ENCODE results near the gene SMCO3.
"Not testable (repeated sequence)": the region's sequence is repeated elsewhere in the genome, so short reads cannot be mapped to it uniquely, and the experiment has no call there.

The SMCO3 gene

DNA sequence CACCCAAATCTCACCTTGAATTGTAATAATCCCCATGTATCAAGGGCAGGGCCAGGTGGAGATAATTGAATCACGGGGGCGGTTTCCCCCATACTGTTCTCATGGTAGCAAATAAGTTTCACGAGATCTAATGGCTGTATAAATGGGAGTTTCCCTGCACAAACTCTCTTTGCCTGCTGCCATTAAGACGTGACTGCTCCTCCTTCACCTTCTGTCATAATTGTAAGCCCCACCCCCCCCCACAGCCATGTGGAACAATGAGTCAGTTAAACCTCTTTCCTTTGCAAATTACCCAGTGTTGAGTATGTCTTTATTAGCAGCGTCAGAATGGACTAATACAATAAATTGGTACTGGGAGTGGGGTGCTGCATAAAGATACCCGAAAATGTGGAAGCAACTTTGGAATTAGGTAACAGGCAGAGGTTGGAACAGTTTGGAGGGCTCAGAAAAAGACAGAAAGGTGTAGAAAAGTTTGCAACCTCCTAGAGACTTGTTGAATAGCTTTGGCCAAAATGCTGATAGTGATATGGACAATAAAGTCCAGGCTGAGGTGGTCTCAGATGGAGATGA is 54.2 kb downstream of the SMCO3 start:
- H2AK5ac ChIP-seq (ENCODE audit: low read length); H3K9me3 ChIP-seq (ENCODE audit: insufficient read depth, low read depth, low read length); H3K4me3 ChIP-seq (ENCODE audit: low read depth, low read length); H3K79me1 ChIP-seq (ENCODE audit: low read length); H3K27ac ChIP-seq (ENCODE audit: low read depth, low read length); H2BK5ac ChIP-seq (ENCODE audit: low read depth, low read length, poor library complexity); H3K14ac ChIP-seq (ENCODE audit: low read length); H3K4me2 ChIP-seq (ENCODE audit: low read length); H3K9ac ChIP-seq (ENCODE audit: low read length); H2BK120ac ChIP-seq (ENCODE audit: insufficient read depth, low read length, poor library complexity); H4K8ac ChIP-seq (ENCODE audit: low read depth, low read length); H3K23ac ChIP-seq (ENCODE audit: low read length); H3K4me1 ChIP-seq (ENCODE audit: control insufficient read depth in 1 of 2, insufficient read depth in 2 of 2, low read length in 2 of 2); H2AFZ ChIP-seq (ENCODE audit: insufficient read depth, low read length, poor library complexity); H3K79me2 ChIP-seq (ENCODE audit: control insufficient read depth, insufficient read depth, low read length, poor library complexity); H3K36me3 ChIP-seq (ENCODE audit: control insufficient read depth in 1 of 2, insufficient read depth in 2 of 2, low read length in 2 of 2); H3K4ac ChIP-seq (ENCODE audit: low read depth, low read length); H2BK12ac ChIP-seq (ENCODE audit: low read length); H4K12ac ChIP-seq (ENCODE audit: low read depth, low read length); DNase-seq; H4K91ac ChIP-seq (ENCODE audit: low read depth, low read length); H3K27me3 ChIP-seq (ENCODE audit: insufficient read depth, low read length); H3K18ac ChIP-seq (ENCODE audit: low read length): not testable (repeated sequence)
- WGBS (ENCODE audit: extremely low coverage, insufficient coverage, insufficient read length): no CpG with 5 or more reads among the region's 6 CpGs

DNA sequence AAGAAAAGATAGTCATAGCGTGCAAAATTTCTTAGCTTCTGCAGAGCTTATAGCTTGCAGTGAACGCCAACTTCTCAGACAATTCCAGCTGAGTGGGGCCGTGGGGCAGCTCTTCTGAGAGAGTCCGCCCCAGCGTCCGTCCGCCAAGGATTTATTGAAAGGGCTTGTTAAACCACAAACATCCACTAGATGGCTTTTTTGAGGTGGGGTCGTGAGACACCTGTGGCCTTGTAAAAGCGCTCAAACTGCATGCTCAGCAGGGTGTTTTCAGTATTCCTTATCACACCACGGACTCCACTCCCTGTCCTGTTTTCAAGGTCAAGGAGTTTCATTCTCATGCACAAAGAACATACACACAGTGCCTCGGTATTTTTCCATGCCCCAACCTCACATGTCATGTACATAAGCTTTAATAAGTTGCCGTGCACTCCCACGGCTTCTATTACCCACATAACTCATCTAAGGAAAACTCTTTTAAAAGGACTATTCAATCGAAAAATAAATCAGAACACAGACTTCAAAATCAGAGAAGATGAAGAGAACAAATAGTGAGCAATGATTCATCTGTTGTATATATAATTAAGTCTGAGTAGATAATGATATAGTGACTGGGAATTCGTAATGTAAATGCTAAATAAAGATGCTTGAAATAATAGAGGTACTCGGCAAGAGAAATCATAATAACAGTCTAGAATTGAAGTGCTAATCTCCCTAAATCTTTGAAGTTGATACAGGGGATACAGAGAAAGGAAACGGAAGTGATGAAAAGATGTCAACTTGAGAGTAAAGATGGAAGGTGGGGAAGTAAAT is 57.4 kb downstream of the SMCO3 start:
- H3K4me2 ChIP-seq (ENCODE audit: low read length): no peak overlapping the region
- no peaks in the 10 kb centered on the region for H3K79me2 ChIP-seq (ENCODE audit: control insufficient read depth, insufficient read depth, low read length, poor library complexity)
- H3K79me1 ChIP-seq (ENCODE audit: low read length): no peaks in the 10 kb centered on the region
- no peak overlapping the region for H2BK12ac ChIP-seq (ENCODE audit: low read length)
- no peak overlapping the region for H3K14ac ChIP-seq (ENCODE audit: low read length)
- peaks cover 1 to 4% of the 10 kb centered on the region in 2 experiments for H3K36me3 ChIP-seq (ENCODE audit: control insufficient read depth in 1 of 2, insufficient read depth in 2 of 2, low read length in 2 of 2)
- no peaks in the 10 kb centered on the region for H3K9me3 ChIP-seq (ENCODE audit: insufficient read depth, low read depth, low read length)
- no peak overlapping the region for H3K18ac ChIP-seq (ENCODE audit: low read length)
- no peak overlapping the region for H3K27ac ChIP-seq (ENCODE audit: low read depth, low read length)
- no peak overlapping the region for H2AFZ ChIP-seq (ENCODE audit: insufficient read depth, low read length, poor library complexity)
- H4K8ac ChIP-seq (ENCODE audit: low read depth, low read length): no peak overlapping the region
- H3K27me3 ChIP-seq (ENCODE audit: insufficient read depth, low read length): no peaks in the 10 kb centered on the region
- no peak overlapping the region for H3K23ac ChIP-seq (ENCODE audit: low read length)
- no peak overlapping the region for H2BK5ac ChIP-seq (ENCODE audit: low read depth, low read length, poor library complexity)
- H4K91ac ChIP-seq (ENCODE audit: low read depth, low read length): no peak overlapping the region
- H4K12ac ChIP-seq (ENCODE audit: low read depth, low read length): no peak overlapping the region
- peak; percentile 35 to 50 for DNase-seq
- H3K4me3 ChIP-seq (ENCODE audit: low read depth, low read length): no peak overlapping the region
- WGBS (ENCODE audit: extremely low coverage, insufficient coverage, insufficient read length): no CpG with 5 or more reads among the region's 17 CpGs
- no peak overlapping the region for H3K4ac ChIP-seq (ENCODE audit: low read depth, low read length)
- no peak overlapping the region for H2BK120ac ChIP-seq (ENCODE audit: insufficient read depth, low read length, poor library complexity)
- no peak overlapping the region for H3K9ac ChIP-seq (ENCODE audit: low read length)
- no peaks in the 10 kb centered on the region for H3K4me1 ChIP-seq (ENCODE audit: control insufficient read depth in 1 of 2, insufficient read depth in 2 of 2, low read length in 2 of 2)
- no peak overlapping the region for H2AK5ac ChIP-seq (ENCODE audit: low read length)
